ENCODE data around the gene TMEM80.
"Not testable (repeated sequence)": the region's sequence is repeated elsewhere in the genome, so short reads cannot be mapped to it uniquely, and the experiment has no call there.

Gene TMEM80

DNA sequence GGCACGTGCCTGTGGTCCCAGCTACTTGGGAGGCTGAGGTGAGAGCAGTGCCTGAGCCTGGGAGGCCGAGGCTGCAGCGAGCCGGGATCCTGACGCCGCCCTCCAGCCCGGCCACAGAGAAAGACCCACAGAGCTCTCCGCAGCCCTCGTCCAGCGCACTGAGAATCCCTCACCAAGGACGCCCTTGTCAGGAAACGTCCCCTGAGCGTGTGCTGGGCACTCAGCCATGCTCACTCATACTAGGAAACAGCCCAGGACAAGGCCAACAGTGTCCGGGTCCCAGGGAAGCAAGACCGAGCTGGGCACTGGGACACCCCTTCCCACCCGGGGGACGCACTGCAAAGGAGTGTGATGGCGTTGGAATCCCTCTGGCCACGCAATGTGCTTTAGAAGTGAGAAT lies 15.1 kb upstream of the TMEM80 start:
- DNase-seq: no peak

DNA sequence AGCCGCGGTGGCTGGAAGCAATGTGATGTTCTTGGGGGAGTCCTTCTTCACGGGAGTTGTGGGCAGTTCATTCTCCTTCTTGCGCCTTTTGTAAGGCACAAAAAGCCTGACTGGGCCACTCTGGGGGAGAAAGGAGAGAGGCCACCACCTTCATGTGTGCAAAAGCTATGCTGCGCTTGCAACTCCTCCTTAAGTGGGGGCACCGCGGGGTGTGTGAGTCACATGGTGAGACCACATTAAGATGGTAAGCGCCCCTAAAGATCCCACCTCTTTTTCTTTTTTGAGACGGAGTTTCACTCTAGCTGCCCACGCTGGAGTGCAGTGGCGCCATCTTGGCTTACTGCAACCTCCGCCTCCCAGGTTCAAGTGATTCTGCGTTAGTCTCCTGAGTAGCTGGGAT lies 14.6 kb upstream of the TMEM80 start:
- no peak for DNase-seq

DNA sequence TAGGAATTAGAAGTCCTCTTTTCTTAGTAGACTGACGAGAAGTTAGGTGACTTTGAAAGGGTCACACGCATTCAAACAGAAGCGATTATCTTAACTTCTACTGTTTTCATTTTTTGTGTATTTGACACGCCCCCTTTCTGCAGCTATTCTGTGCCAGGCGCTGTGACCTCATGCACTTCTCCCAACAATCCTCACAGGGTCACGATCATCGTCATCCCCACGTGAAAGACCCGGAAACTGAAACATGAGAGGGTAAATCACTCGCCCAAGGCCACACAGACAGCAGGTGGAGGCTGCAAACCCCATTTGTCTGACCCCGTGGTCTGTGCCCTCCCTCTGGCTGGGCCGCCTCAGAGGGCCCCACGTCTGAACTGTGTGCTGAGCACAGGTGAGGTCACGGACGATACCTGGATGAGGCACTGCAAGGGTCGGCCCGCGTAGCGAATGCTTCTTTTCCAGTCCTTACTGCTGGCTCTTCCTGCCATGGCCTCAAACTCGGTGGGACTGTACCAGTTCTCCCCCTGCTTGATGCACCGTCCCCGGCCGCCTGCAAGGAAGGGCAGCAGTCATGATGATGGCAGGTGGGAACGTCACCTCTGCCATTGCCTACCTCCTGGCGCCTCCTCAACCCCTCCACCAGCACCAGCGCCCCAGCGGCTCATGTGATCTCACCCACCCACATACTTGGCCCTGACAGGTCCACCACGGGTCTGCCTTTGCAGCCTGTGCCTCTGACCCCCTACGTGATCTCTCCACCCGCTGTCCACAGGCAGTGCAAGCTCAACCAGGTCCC lies 9.0 kb upstream of the TMEM80 start:
- DNase-seq: no peak

DNA sequence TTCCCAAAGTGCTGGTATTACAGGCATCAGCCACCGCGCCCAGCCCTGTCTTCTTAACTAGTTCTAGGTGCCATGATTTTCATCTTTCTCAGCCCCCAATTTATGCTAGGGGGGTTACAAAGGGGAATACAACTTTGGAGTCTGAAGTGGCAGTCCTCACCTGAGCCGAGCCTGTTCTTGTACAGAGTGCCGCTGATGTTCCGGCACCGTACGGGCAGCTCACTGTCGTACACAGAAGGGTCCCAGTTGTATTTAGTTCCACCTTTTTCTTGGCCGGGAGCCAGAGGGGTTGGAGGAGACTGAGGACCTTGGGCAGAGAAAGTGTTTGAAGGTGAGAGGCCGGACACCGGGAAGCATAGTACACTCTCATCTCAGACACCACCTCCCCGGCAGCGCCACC lies 7.9 kb upstream of the TMEM80 start:
- no peak for DNase-seq

DNA sequence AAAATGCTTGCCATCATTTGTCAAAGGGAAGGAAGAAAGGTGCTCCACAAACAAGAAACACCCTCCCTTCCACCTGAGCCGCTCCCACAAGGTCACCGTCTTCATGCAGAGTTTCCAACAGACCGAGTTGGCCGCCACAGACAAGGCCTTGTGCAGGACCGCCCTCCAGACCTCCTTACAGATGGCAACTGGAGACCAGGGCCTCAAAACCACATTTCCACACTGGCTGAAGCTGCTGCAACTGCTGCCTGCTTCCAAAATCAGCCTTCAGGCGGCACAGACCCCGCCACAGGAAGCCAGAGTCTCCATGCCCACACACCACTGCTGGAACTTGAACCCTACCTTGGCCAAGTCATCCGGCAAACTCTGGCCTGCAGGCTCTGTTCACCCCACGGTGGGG lies 6.9 kb upstream of the TMEM80 start:
- no peak for DNase-seq

DNA sequence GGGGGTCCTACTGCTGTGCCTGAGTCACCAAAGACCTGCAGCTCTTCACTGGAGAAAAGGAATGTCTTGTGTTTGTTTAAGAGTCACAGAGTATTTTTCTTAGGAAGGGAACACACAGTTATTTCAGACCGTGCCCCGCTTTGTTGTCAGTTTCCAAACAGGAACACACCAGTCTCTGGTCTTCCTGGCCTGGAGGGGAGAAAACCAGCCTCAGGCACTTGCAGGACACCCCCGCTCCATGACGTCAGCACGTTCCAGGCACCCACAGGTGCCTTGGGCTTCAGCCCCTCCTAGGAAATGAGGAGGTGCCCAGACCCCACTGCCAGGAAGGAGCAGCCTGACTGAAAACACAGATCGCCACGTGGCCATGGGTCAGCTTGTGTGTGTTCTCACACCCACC lies 6.0 kb upstream of the TMEM80 start:
- DNase-seq: no peak

DNA sequence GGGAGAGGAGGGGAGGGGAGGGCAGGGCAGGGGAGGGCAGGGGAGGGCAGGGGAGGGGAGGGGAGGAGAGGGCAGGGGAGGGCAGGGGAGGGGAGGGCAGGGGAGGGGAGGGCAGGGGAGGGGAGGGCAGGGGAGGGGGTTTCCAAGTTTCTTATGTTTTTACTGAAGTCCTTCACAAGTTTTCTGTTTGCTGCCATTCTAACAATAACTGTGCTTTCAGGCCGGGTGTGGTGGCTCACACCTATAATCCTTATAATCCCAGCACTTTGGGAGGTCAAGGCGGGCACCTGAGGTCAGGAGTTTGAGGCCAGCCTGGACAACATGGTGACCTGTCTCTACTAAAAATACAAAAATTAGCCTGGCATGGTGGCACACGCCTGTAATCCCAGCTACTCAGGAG lies 5.4 kb upstream of the TMEM80 start:
- DNase-seq: not testable (repeated sequence)

DNA sequence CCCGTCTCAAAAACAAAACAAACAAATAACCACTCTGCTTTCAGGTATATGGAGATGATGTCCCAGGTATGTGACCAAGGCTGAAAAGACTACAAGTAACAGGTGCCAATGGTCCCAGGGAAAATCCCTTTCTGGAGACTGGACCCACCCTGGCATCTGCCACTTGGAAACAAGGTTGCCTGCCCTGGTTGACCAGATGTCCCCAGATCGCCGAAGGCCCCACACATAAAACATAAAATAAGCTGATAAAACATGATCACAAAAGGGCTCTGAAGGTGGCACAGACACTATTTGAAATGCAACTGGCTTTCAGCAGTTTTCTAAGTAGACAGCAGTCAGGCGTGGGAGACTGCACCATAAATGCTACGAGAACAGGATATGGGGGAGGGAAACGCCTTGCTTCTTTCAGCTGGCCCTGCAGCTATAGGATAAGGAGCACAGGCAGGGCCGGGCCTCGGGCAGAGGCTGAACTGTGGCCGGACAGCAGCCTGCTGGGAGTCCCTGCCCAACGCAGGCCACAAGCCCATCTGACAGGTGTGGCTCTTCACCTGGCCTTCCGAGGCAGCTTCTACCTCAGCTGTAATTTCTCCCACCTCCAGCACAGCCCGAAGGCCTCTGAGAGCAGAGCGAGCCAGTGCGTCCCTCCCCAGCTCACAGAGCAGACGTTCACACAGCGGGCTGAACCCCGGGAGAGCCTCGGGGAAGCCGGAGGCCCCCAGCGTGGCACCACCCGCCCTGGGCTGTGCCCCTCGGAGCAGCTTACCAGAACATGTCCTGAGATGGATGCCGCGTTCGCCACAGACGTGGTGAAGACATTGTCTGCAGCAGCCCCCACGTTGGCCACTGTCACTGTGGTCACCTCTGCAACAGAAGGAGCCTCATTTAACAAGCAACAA lies 4.6 kb upstream of the TMEM80 start:
- no peak for DNase-seq

DNA sequence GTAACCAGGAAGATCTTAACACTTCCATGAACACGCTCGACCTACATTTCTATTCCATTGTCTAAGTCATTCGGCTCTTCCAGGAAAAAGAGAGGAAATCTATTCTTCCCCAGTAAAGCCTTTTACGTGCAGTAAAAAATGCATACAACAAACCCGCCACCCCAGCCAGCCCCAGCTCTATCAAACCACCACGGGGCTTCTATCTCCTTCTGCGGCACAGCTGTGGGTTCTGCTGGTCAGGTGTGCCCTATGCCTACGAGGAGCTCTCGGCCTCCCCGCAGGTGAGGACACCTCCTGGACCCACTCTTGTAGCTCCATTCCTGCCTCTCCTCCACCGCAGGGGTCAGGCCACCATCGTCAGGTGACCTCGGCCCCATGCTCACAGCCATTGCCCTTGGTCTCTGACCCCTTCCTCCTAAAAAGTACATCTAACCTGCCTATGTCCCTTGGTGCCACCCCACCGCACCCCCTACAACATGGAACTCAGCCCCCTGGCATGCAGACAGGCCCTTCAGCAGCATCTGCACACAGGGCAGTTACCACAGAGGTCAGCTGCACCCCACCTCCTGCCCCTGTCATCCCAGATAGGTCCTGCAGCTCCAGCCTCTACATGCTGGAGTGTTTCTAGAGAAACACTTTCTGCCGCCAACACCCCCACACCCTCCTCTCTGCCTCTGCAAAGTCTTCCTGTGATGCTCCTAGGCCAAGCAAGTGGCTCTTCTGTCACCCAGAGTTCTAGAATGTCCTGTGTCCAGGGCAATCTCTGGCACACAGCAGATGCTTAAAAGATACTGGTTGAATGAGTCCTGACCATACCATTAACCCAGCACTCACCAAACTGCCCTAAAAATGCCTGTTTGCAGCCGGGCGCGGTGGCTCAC lies 3.7 kb upstream of the TMEM80 start:
- no peak for DNase-seq

DNA sequence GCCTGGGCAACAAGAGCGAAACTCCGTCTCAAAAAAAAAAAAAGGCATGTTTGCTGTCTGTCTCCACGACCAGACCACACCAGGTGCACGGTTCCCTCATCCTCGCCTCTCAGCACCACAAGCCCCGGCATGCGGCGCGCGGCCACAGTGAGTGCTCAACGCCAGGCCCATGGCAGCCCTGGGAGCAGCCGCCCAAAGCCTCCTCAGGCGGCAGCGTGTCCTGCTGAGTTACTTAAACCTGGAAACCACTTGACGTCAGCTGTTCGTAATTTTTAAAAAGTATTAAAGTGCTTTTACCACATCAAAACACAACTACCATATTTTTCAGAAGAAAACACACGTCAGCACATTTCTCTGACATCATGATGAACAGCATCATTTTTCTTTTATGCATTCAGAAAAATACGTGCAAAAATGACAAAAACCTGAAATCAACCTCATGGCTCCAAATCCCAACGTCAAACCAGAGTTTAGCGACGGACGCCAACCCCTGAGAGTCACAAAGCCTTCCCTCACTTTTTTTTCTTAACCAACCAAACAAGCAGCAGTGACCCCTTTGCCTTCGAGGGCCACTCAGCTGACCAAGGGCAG lies 2.7 kb upstream of the TMEM80 start:
- DNase-seq: no peak

DNA sequence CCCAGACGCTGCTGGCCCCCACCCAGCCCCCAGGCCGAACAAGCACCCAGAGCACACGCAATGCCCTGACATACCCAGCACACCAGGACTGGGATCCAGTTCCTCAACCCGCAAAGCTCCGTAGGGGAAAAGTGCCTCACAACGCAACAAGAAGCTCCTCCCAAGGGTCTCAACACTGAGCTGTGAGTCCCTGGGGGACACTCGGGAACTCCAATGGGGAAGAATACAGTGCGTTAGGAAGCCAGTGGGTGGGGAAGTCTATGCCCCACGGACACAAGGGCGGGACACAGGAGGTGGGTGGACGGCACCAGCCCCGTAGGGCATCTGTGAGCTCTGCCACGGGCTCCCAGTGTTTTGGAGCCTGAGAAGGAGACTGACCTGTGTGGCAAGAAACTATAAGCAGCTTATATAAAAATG lies 2.2 kb upstream of the TMEM80 start:
- peak; percentile 28 for DNase-seq

DNA sequence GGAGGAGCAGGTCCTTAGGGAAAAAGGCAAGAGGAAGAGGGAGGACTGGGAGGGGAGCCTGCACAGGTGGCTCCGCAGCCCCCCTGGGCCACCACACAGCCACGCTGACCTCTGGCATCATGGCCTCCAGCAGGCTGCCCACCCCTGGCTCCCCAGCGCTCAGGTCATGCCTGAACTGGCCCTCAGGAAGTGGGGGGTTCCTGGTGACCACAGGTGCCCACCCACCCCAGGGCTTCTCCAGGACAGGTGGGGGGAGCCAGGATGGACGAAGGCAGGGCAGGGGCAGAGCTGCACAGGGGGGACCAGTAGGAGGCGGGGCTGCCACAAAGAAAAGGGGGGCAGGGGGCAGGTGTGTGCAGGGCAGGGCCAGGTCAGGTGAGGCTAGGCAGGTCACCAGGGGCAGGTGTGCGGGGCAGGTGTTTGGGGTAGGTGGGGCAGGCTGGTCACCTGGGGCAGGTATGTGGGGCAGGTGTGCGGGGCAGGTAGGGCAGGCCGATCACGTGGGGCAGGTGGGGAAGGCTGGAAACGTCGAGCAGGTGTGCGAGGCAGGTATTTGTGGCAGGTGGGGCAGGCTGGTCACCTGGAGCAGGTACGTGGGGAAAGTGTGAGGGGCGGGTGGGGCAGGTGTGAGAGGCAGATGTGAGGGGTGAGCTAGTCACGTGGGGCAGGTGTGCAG lies 1.6 kb upstream of the TMEM80 start:
- no peak for DNase-seq

DNA sequence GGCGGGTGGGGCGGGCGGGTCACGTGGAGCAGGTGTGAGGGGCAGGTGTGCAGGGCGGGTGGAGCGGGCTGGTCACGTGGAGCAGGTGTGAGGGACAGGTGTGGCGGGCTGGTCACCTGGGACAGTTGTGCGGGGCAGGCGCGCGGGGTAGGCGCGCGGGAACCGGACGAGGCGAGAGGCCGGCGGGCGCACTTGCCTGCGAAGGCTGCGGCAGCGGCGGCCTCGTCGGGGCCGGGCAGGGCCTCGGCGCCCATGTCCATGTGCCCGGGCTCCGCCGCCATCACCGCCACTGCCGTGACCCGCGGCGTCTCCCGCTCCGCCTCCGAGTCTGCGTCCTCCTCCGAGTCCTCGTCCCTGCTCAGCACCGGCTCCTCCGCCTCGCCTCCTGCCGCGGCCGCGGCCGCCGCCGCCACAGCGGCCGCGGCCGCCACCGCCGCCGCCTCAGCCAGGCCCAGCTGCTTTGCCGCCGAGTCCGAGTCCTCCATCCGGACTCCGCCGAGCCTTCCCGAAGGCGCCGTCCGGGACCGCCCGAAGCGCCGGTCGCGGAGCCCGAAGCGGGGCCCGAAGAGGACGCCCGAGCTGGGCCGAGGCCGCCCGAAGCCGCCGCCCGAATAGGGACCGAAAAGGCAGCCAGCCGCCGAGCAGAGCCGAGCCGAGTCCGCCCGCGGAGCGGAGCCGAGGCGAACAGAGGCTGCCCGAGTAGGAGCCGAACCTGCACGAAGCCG lies 891 bp upstream of the TMEM80 start, which contains the start of gene DEAF1:
DEAF1 (minus strand) TSS at position 660 of the 725 bp plus-strand sequence; CDS start at position 485, 175 bp downstream.
- peak; percentile 100 for DNase-seq

DNA sequence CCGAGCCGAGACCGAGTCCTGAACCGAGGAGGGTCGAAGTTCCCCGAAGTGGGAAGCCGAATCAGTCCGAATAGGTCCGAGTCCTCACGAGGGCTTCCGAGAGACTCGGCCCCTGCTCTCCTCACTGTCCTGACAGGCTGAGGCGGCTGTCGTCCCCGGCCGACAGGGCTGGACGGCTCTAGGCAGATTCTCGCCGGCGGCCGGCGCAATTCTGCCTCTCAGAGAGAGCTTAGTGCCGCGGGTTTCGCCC lies 403 bp upstream of the TMEM80 start:
- no peak for DNase-seq

DNA sequence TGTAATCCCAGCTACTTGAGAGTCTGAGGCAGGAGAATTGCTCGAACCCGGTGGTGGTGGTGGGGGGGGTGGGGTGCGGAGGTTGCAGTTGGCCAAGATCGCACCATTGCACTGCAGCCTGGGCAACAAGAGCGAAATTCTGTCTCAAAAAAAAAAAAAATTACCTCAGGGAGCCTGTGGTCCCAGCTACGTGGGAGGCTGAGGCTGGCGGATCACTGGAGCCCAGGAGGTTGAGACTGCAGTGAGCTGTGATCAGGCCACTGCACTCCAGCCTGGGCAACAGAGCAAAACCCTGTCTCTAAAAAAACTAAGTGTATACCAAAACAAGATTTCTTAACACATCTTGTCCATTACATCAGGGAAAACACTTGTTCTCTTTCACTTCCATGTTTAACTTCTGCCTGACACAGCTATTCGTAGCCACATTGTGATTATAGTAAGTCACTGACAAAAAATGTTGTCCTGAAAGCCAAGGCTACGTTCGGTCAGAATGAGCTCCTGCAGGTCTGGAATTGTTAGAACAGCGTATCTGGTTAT lies 1.4 kb downstream of the TMEM80 start:
- DNase-seq: peak; percentile 80

DNA sequence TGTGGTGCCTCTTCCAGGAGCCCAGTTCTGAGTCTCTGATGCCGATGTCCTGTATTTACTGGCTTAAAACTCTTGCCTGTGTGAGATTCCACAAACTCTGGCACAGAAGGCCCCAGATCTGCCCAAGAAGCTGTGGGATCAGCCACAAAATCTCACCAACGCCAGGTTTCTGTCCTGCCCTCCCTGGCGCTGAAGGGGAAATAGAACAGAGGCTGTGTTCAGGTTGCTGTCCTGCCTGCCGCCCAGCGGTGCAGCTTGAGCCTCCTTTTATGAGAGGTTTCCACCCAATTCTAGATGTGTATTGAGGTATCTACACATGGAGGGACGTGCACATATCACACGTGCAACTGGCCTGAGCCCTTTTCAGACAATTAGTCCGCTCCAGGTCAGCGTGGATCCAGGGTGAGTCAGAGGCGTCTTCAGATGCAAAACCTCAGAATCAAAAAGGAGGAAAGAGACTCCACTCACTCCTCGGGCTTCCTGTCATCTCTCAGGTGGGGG lies 2.2 kb downstream of the TMEM80 start:
- no peak for DNase-seq

DNA sequence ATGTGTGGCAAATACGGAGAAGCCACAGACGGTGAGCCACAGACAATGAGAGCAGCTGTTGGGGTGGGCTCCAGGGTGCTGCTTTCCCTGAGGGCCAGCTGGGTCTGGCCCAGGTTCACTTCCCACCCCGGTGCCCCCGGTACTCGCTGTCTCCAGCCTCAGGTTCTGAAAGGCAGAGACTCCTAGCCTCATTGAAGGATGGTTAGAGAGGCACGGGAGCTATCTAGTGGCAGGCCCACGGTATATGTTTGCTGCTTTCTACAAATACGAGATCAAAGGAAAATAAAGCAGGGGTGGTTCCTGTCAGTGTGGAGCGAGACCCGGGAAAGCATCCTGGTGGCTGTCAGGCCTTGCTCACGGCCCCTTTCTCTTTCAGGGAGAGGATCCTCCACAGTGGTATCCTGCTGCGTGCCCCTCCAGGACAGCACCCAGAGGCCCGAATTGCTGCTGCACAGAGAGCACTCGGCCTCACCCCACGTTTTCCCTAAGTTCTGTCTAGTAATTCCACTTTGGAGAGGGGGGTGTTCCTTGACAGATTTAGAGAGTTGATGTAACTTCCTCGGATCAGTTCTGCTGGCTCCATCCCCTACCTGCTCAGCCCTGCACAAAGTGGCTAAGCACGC lies 3.0 kb downstream of the TMEM80 start:
- DNase-seq: no peak

DNA sequence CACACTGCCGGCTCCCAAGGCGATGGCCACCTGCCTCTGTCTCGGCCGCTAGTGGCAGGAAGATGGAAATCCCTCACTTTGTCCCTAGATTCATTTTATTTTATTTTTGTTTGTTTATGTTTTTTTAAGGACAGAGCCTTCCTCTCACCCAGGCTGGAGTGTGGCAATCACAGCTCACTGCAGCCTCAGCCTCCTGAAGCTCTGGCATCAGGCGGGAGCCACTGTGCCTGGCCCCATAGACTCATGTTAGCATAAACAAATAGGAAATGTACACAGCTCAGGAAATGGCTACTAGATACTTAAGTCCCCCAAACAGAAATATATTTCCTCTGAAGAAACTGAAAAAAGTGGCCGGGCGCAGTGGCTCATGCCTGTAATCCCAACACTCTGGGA lies 3.5 kb downstream of the TMEM80 start:
- DNase-seq: no peak

DNA sequence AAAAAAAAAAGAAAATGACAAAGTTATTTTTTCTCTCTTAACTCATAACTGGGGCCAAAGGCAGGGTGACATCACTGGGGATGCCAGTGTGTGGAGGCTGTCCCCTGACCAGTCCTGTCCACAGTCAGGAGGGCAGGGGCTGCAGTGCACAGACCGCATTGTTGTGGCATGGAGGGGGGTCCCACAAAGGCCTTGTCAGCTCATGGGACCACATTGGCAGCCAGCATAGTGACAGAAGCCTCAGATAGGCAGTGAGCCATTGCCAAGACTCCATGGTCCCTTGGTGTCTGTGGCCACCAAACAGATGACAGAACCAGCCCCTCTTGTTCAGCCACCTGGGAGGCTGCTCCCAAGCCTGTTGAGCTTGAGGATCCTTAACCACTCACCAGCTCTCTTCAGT lies 4.1 kb downstream of the TMEM80 start:
- DNase-seq: no peak

DNA sequence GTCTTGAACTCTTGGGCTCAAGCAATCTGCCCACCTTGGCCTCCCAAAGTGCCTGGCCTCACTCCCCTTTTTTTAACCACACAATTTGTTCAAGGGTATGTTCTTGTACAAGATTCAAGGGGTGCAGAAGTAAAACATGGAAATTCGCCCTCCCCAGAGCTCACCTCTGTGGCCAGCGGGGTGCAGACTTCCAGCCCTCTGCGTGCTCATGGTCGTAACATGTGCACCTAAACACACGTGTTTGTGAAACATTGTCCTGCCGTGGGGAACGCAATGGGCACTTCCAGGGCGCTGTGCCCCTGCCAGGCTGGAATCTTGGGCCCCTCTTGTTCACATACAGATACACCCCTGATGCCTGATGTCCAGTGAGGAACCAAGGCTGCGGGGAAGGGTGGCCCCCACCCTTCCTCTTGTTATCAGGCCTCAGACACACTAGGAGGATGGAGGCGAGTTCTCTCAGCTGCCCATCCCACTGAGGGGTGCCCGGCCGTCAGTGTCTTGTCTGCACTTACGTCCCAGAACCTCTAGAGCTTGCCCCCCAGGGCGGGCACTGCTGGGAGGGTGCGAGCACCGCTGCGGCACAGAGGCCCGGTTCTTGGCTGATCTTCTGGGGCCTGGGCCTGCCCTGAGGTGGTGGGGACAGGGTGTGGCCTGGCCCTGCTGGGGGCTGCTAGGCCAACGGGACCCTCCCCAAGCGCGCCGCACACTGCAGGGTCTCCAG lies 6.3 kb downstream of the TMEM80 start:
- DNase-seq: no peak
